Activated CD4-positive, alpha-beta memory T cell treated with anti-CD3 and anti-CD28 coated beads for 36 hours (primary cell): ENCODE data around the gene FAM110A. TPM values are rescaled to one million over a fixed set of nuclear protein-coding genes. Genes with fewer than 3 reads are reported as not detected.

ENCODE experiments used
- CTCF ChIA-PET: fragments of 350-600 bp; sonication (Branson Sonifier 250); formaldehyde crosslinking; loops from one replicate; lab custom pipeline; 2021; ENCODE audit warnings: antibody characterized with exemption, inconsistent platforms; lab: Charles Lee
- POLR2A ChIA-PET: fragments of 350-600 bp; sonication (Branson Sonifier 250); formaldehyde crosslinking; loops from one replicate; lab custom pipeline; 2021; ENCODE audit warnings: antibody characterized with exemption; lab: Charles Lee
- DNase-seq: peaks from one replicate; pipeline ENCODE4 v3.0.0-alpha.2; 2020
- H3K27ac Mint-ChIP-seq: one replicate; pipeline ENCODE4 v1.8.0; 2021; ENCODE audit warnings: mixed read lengths
- H3K27me3 Mint-ChIP-seq: one replicate; pipeline ENCODE4 v1.8.0; 2021; ENCODE audit warnings: mixed read lengths
- H3K36me3 Mint-ChIP-seq: one replicate; pipeline ENCODE4 v1.8.0; 2021; ENCODE audit warnings: mixed read lengths
- H3K4me1 Mint-ChIP-seq: one replicate; pipeline ENCODE4 v1.8.0; 2021; ENCODE audit warnings: low read depth, mixed read lengths
- H3K4me3 Mint-ChIP-seq: one replicate; pipeline ENCODE4 v1.8.0; 2021; ENCODE audit warnings: mild to moderate bottlenecking, mixed read lengths
- H3K9me3 Mint-ChIP-seq: one replicate; pipeline ENCODE4 v1.8.0; 2021; ENCODE audit warnings: mixed read lengths
- intact Hi-C: fragments of 100-400 bp; cut with micrococcal nuclease; formaldehyde crosslinking; loops from one replicate; pipeline ENCODE4 v1.15.1; 2023
- total RNA-seq, 2 experiments: library from RNA; stranded (reverse); gene quantifications; one replicate each; pipeline ENCODE4 v1.2.3, GENCODE V29; 2021

The FAM110A gene
- total RNA-seq, 2 experiments from 2014 or later = 18.0 to 20.1 TPM

DNA sequence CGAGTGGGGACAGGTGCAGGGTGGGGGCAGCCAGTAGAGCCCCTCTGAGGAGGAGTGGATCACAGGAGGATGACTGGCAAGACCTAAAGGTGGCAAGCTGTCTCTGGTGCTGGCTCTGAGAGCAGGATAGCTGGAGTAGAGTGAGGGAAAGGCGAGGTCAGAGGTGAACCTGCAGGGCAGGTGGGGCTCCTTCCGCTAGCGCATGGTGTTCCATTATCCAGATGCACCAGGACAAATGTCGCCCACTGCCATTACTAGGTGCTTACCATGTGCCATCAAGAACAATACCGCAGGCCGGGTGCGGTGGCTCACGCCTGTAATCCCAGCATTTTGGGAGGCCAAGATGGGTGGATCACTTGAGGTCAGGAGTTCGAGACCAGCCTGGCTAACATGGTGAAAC, 18.3 kb upstream of the FAM110A start:
- peaks cover 18% of the 10 kb centered on the region for H3K27me3 Mint-ChIP-seq
- H3K27ac Mint-ChIP-seq = no peak overlapping the region
- intact Hi-C loops = loop anchor here (5.0 kb wide), 1 partner anchor 97 kb away; no protein-coding TSS in a partner anchor
- no peaks in the 10 kb centered on the region for H3K9me3 Mint-ChIP-seq
- CTCF ChIA-PET = interaction anchor here (0.6 to 9.0 kb wide), 16 partner anchors 10 to 399 kb away, joined by 3 to 324 read pairs (median 4); partner anchors contain the start of genes ANGPT4 and FAM110A
- POLR2A ChIA-PET = no interaction called here
- H3K4me1 Mint-ChIP-seq = no peaks in the 10 kb centered on the region
- no peaks in the 10 kb centered on the region for H3K36me3 Mint-ChIP-seq
- no peak overlapping the region for H3K4me3 Mint-ChIP-seq
- DNase-seq = no peak

- H3K4me3 Mint-ChIP-seq = no peak overlapping the region
- peak; percentile 76 for DNase-seq
- ChIA-PET CTCF (interaction anchor here (0.6 to 9.0 kb wide), 20 partner anchors 11 to 398 kb away, joined by 3 to 324 read pairs (median 4); partner anchors contain the start of genes ANGPT4 and FAM110A), POLR2A (no interaction called here)
- H3K36me3 Mint-ChIP-seq = no peaks in the 10 kb centered on the region
- no peak overlapping the region for H3K27ac Mint-ChIP-seq
- peaks cover 15% of the 10 kb centered on the region for H3K27me3 Mint-ChIP-seq
- intact Hi-C loops = loop anchor here (1.0 to 5.0 kb wide), 5 partner anchors 96 to 397 kb away; no protein-coding TSS in a partner anchor
- no peaks in the 10 kb centered on the region for H3K9me3 Mint-ChIP-seq
- no peaks in the 10 kb centered on the region for H3K4me1 Mint-ChIP-seq
Observed at GRCh38 chr20:815914-816606, 17.5 kb upstream of the FAM110A start.

GRCh38 chr20:818001-818664, 15.4 kb upstream of the FAM110A start:
- Mint-ChIP-seq H3K27ac (no peak overlapping the region), H3K4me1 (no peaks in the 10 kb centered on the region), H3K36me3 (no peaks in the 10 kb centered on the region), H3K27me3 (peaks cover 7% of the 10 kb centered on the region), H3K9me3 (no peaks in the 10 kb centered on the region), H3K4me3 (no peak overlapping the region)
- POLR2A ChIA-PET = no interaction called here
- CTCF ChIA-PET = interaction anchor here (0.6 to 9.0 kb wide), 32 partner anchors 9 to 1269 kb away, joined by 3 to 324 read pairs (median 4); partner anchors contain the start of gene FAM110A
- DNase-seq = no peak
- intact Hi-C loops = loop anchor here (5.0 kb wide), 1 partner anchor 94 kb away; no protein-coding TSS in a partner anchor

DNA sequence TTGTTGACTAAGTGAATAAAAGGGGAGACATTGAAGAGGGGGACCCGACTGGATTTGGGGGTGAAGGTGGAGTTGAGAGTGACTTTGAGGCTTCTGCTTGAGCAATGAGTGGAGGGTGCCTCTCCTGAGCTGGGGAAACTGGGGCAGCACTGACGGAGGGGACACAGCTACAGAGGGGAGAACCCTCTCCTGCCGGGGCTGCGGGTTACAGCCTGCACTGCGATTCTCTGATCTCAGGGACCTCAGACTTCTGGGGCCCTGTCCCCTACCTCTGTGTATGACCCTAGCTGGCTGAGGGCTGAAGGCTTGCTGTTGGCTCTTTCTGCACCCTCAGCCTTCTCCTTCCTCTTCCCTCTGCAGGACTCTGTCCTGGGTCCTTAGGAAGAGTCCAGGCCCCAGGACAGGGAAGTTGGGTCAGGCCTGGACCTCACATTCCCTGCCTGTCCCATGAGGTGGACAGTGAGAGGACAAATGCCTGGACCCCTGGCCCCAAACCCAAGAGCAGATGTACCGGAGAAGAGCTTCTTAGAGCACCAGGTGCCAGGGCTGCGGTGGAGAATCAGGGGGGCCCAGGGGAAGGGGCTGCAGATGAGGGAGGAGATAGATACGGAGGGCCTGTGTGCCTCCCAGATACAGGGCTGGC, 13.7 kb upstream of the FAM110A start:
- no peaks in the 10 kb centered on the region for H3K9me3 Mint-ChIP-seq
- peaks cover 7% of the 10 kb centered on the region for H3K27me3 Mint-ChIP-seq
- no peak for DNase-seq
- ChIA-PET CTCF (interaction anchor here (0.6 to 9.0 kb wide), 4 partner anchors 11 to 647 kb away, joined by 3 to 324 read pairs (median 8); partner anchors contain the start of gene C20orf202), POLR2A (no interaction called here)
- intact Hi-C loops = loop anchor here (1.0 to 5.0 kb wide), 2 partner anchors 14 to 92 kb away; partner anchors contain the start of gene FAM110A
- H3K4me3 Mint-ChIP-seq = no peak overlapping the region
- H3K36me3 Mint-ChIP-seq = no peaks in the 10 kb centered on the region
- H3K27ac Mint-ChIP-seq = peak overlapping the region; percentile 51
- no peaks in the 10 kb centered on the region for H3K4me1 Mint-ChIP-seq

DNA sequence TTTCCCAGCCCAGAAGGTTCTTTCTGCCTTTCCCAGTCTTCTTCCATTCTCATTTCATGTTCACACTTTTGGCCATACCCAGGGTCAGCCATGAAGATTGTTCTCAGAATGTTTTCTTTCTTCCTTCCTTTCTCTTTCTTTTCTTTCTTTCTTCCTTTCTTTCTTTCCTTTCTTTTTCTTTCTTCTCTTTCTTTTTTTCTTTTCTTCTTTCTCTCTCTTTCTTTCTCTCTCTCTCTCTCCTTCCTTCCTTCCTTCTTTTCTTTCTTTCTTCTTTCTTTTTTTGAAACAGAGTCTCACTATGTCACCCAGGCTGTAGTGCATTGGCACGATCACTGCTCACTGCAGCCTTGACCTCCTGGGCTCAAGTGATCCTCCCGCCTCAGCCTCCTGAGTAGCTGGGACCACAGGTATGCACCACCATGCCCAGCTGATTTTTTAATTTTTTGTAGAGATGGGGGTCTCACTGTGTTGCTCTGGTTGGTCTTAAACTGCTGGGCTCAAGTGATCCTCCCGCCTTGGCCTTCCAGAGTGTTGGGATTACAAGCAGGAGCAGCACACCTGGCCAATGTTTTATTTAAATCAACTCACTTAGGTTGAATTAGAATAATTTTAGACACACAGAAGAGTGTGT, 13.1 kb upstream of the FAM110A start:
- H3K27me3 Mint-ChIP-seq = peaks cover 5% of the 10 kb centered on the region
- no peaks in the 10 kb centered on the region for H3K9me3 Mint-ChIP-seq
- H3K4me3 Mint-ChIP-seq = no peak overlapping the region
- ChIA-PET CTCF (interaction anchor here (0.6 to 9.0 kb wide), 3 partner anchors 137 to 647 kb away, joined by 3 to 324 read pairs (median 3); partner anchors contain the start of gene C20orf202), POLR2A (no interaction called here)
- no peak overlapping the region for H3K27ac Mint-ChIP-seq
- DNase-seq = no peak
- intact Hi-C loops = no loop called here
- no peaks in the 10 kb centered on the region for H3K4me1 Mint-ChIP-seq
- no peaks in the 10 kb centered on the region for H3K36me3 Mint-ChIP-seq

DNA sequence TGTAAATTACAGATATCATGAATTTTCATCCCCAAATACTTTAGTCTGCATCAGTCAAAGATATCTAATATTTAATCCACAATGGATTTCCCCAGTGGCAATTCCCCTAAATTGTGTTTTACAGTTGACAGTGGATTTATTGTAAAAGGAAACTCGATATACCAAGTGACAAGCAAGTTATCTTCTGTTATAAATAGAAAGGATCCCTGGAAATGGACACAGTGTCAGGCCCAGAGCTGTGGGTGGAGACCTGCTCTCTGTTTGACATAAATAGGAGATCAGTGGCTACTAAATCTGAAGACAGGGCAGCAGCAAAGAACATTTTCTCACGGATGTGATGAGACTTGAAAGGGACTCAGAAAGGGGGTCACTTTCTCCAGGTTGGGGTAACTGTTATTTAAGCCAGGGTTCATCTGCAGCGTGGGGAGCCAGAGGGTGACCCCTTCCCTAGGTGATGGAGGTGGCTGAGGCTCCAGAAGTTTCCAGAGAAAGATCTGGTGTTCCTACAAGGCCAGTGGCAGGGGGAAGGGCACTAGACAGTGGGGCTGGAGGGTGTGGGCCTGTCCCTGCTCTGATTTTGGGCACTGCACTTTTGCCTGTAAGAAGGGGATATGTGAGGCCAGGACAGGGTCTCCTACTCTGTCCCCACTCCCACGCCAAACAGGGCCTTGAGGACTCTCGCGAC, 12.3 kb upstream of the FAM110A start:
- DNase-seq = no peak
- intact Hi-C loops = no loop called here
- Mint-ChIP-seq H3K4me3 (no peak overlapping the region), H3K9me3 (no peaks in the 10 kb centered on the region), H3K27ac (no peak overlapping the region), H3K27me3 (no peaks in the 10 kb centered on the region), H3K36me3 (no peaks in the 10 kb centered on the region), H3K4me1 (no peaks in the 10 kb centered on the region)
- POLR2A ChIA-PET = no interaction called here
- CTCF ChIA-PET = interaction anchor here (9.0 kb wide), 1 partner anchor 136 kb away, joined by 324 read pairs; no protein-coding TSS in a partner anchor

- POLR2A ChIA-PET = no interaction called here
- Mint-ChIP-seq H3K36me3 (no peaks in the 10 kb centered on the region), H3K4me1 (no peaks in the 10 kb centered on the region), H3K27ac (no peak overlapping the region), H3K4me3 (no peak overlapping the region), H3K27me3 (no peaks in the 10 kb centered on the region), H3K9me3 (no peaks in the 10 kb centered on the region)
- intact Hi-C loops = no loop called here
- CTCF ChIA-PET = interaction anchor here (9.0 kb wide), 1 partner anchor 136 kb away, joined by 324 read pairs; no protein-coding TSS in a partner anchor
- no peak for DNase-seq
Observed at GRCh38 chr20:821731-822065, 11.8 kb upstream of the FAM110A start.

GRCh38 chr20:822651-823573, 10.6 kb upstream of the FAM110A start:
- Mint-ChIP-seq H3K27me3 (no peaks in the 10 kb centered on the region), H3K9me3 (no peaks in the 10 kb centered on the region), H3K4me3 (no peak overlapping the region), H3K36me3 (no peaks in the 10 kb centered on the region), H3K27ac (no peak overlapping the region), H3K4me1 (no peaks in the 10 kb centered on the region)
- CTCF ChIA-PET = interaction anchor here (0.8 to 9.0 kb wide), 2 partner anchors 30 to 134 kb away, joined by 3 to 324 read pairs; no protein-coding TSS in a partner anchor
- intact Hi-C loops = no loop called here
- no peak for DNase-seq
- POLR2A ChIA-PET = no interaction called here

DNA sequence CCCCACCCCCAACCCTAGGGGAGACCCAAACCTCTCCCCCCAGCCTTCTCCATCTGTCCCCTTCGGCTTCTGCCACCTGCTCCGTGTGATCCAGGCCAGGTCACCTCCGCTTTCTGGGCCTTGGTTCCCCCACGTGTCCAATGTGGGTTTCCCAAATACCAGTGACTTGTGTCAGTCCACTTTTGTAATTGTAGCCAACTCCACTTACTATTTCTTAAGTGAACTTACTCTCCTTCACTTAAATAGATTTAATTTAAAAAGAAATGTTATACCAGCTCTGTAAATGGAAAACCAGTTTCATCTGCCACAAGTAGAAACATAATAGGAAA, 10.0 kb upstream of the FAM110A start:
- ChIA-PET POLR2A (no interaction called here), CTCF (interaction anchor here (0.8 to 0.9 kb wide), 2 partner anchors 9 to 29 kb away, joined by 3 to 4 read pairs; partner anchors contain the start of gene FAM110A)
- intact Hi-C loops = no loop called here
- no peaks in the 10 kb centered on the region for H3K9me3 Mint-ChIP-seq
- H3K4me3 Mint-ChIP-seq = no peak overlapping the region
- no peaks in the 10 kb centered on the region for H3K4me1 Mint-ChIP-seq
- H3K36me3 Mint-ChIP-seq = no peaks in the 10 kb centered on the region
- no peak for DNase-seq
- no peaks in the 10 kb centered on the region for H3K27me3 Mint-ChIP-seq
- no peak overlapping the region for H3K27ac Mint-ChIP-seq

GRCh38 chr20:824490-824889, 9.0 kb upstream of the FAM110A start:
- intact Hi-C loops = no loop called here
- Mint-ChIP-seq H3K9me3 (no peaks in the 10 kb centered on the region), H3K36me3 (no peaks in the 10 kb centered on the region), H3K27ac (no peak overlapping the region), H3K4me3 (no peak overlapping the region), H3K27me3 (no peaks in the 10 kb centered on the region), H3K4me1 (peaks cover 1% of the 10 kb centered on the region)
- DNase-seq = no peak
- ChIA-PET POLR2A (interaction anchor here (1.3 kb wide), 1 partner anchor 9 kb away, joined by 5 read pairs; the partner anchor contains the start of gene FAM110A), CTCF (interaction anchor here (0.9 to 1.9 kb wide), 3 partner anchors 9 to 132 kb away, joined by 3 to 7 read pairs (median 4); partner anchors contain the start of gene FAM110A)
